Measurements from ENCODE around the gene FASTKD2.

The FASTKD2 gene

GRCh38 chr2:206836722-206837121 lies 71.3 kb downstream of the FASTKD2 start:
- FAIRE-seq (no peak), DNase-seq (ENCODE audit: low spot score) (no peak)

- FAIRE-seq: no peak
Measured at GRCh38 chr2:206837775-206838174, 72.4 kb downstream of the FASTKD2 start.

DNA sequence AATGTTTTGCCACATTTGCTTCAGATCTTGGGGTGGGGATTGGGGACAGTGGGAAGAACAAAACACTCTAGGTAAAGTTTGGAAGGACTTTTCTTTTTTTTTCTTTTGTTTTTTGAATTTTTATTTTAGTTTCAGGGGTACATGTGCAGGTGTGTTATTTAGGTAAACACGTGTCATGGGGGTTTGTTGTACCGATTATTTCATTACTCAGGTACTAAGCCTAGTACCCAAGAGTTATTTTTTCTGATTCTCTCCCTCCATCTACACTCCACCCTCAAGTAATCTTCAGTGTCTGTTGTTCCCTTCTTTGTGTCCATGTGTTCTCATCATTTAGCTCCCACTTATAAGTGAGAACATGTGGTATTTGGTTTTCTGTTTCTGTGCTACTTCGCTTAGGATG lies 73.3 kb downstream of the FASTKD2 start:
- DNase-seq (ENCODE audit: low spot score): no peak
- FAIRE-seq: no peak

More at GRCh38 chr2:206837775-206838174, 72.4 kb downstream of the FASTKD2 start:
- no peak for DNase-seq (ENCODE audit: low spot score)

GRCh38 chr2:206840999-206841398 lies 75.6 kb downstream of the FASTKD2 start:
- DNase-seq (ENCODE audit: low spot score) (no peak), FAIRE-seq (no peak)
